ENCODE results near the gene TMEM203. TPM values are rescaled to one million over a fixed set of nuclear protein-coding genes. Genes with fewer than 3 reads are reported as not detected.

Gene TMEM203
- total RNA-seq, 1 donor from 2014 or later: 47.6 TPM

DNA sequence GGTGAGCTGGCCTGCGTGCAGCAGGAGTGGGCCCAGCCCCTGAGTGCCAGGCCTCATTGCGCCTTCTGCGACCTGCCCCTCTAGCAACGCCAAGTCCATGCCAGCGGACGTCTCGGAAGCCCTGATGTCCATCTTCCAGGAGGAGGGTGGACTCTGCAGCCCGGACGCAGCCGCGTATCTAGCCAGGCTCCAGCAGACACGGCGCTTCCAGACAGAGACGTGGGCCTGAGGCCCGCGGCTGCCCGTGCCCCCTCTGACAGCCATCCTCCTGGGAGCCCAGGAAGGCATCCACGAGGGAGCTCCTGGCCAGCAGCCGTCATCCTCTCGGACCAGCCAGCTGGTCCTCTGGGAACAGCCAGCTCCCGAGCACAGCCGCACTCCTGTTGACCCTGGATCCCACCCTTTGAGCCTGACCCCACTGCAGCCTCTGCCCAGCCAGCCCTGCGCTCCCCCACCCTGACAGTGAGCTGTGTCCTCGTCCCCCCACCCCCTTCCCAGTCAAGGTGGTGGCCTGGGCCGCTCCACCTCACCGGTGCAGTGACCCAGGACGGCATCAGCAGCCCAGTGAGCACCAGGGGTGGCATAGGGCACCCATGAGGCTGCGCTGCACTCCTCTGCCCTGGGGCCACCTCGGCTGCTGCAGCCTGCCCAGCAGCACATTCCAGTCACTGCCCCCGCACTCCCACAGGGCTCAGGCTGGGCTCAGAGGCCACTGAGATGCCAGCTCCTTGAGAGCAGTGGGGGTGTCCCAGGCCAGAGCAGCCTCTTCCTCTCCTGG lies 10.9 kb upstream of the TMEM203 start:
- Histone ChIP-seq H3K4me3 (no peak overlapping the region), H3K36me3 (peaks cover 15% of the 10 kb centered on the region), H3K27ac (replicated peaks) (no peak overlapping the region), H3K27me3 (ENCODE audit: low read depth) (no peaks in the 10 kb centered on the region), H3K4me1 (peaks cover 37% of the 10 kb centered on the region), H3K9me3 (replicated peaks) (no peaks in the 10 kb centered on the region)
- intact Hi-C loops (cut with micrococcal nuclease): no loop called here
- no peak for DNase-seq
- TF ChIP-seq, protein P1, sequence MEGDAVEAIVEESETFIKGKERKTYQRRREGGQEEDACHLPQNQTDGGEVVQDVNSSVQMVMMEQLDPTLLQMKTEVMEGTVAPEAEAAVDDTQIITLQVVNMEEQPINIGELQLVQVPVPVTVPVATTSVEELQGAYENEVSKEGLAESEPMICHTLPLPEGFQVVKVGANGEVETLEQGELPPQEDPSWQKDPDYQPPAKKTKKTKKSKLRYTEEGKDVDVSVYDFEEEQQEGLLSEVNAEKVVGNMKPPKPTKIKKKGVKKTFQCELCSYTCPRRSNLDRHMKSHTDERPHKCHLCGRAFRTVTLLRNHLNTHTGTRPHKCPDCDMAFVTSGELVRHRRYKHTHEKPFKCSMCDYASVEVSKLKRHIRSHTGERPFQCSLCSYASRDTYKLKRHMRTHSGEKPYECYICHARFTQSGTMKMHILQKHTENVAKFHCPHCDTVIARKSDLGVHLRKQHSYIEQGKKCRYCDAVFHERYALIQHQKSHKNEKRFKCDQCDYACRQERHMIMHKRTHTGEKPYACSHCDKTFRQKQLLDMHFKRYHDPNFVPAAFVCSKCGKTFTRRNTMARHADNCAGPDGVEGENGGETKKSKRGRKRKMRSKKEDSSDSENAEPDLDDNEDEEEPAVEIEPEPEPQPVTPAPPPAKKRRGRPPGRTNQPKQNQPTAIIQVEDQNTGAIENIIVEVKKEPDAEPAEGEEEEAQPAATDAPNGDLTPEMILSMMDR (IDR thresholded peaks at IDR 0.05; ENCODE audit: borderline replicate concordance): no peak

DNA sequence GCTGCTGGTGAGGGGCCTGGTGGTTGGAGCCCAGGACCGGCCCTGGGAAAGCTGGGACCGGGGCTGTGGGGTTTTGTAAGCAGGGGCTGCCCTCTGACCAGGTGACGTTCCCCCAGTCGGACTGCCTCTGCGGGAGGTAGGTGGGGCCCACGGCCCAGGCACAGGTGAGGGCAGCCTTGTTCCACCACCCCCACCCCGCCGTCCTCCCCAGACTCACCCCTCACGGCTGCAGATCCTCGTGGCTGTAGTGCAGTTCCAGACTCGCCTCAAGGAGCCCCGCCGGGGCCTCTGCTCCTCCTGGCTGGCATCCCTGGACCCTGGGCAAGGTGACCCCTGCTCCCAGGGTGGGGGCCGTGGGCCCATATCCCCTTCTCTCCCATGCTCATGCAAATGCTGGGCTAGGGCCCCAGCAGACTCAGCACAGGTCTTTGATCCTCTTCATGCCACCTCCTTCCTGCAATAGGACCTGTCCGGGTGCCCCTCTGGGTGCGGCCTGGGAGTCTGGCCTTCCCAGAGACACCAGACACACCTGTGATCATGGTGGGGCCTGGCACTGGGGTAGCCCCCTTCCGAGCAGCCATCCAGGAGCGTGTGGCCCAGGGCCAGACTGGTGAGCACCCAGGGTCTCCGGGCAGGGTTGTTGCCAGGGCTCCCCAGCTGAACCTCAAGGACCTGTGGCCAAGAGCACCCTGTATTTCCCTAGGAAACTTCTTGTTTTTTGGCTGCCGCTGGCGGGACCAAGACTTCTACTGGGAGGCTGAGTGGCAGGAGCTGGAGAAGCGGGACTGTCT lies 9.9 kb upstream of the TMEM203 start:
- peaks cover 15% of the 10 kb centered on the region for H3K36me3 ChIP-seq
- intact Hi-C loops (cut with micrococcal nuclease): no loop called here
- no peak for DNase-seq
- TF ChIP-seq, protein P1 (IDR thresholded peaks at IDR 0.05; ENCODE audit: borderline replicate concordance): no peak
- no peaks in the 10 kb centered on the region for H3K9me3 ChIP-seq (replicated peaks)
- H3K27ac ChIP-seq (replicated peaks): no peak overlapping the region
- H3K27me3 ChIP-seq (ENCODE audit: low read depth): no peaks in the 10 kb centered on the region
- H3K4me3 ChIP-seq: no peak overlapping the region
- H3K4me1 ChIP-seq: peaks cover 29% of the 10 kb centered on the region

GRCh38 chr9:137214620-137215019 lies 9.2 kb upstream of the TMEM203 start:
- no peaks in the 10 kb centered on the region for H3K9me3 ChIP-seq (replicated peaks)
- TF ChIP-seq, protein P1 (IDR thresholded peaks at IDR 0.05; ENCODE audit: borderline replicate concordance): no peak
- intact Hi-C loops (cut with micrococcal nuclease): no loop called here
- H3K27ac ChIP-seq (replicated peaks): no peak overlapping the region
- peaks cover 15% of the 10 kb centered on the region for H3K36me3 ChIP-seq
- H3K27me3 ChIP-seq (ENCODE audit: low read depth): no peaks in the 10 kb centered on the region
- H3K4me1 ChIP-seq: peaks cover 28% of the 10 kb centered on the region
- DNase-seq: no peak
- H3K4me3 ChIP-seq: no peak overlapping the region

DNA sequence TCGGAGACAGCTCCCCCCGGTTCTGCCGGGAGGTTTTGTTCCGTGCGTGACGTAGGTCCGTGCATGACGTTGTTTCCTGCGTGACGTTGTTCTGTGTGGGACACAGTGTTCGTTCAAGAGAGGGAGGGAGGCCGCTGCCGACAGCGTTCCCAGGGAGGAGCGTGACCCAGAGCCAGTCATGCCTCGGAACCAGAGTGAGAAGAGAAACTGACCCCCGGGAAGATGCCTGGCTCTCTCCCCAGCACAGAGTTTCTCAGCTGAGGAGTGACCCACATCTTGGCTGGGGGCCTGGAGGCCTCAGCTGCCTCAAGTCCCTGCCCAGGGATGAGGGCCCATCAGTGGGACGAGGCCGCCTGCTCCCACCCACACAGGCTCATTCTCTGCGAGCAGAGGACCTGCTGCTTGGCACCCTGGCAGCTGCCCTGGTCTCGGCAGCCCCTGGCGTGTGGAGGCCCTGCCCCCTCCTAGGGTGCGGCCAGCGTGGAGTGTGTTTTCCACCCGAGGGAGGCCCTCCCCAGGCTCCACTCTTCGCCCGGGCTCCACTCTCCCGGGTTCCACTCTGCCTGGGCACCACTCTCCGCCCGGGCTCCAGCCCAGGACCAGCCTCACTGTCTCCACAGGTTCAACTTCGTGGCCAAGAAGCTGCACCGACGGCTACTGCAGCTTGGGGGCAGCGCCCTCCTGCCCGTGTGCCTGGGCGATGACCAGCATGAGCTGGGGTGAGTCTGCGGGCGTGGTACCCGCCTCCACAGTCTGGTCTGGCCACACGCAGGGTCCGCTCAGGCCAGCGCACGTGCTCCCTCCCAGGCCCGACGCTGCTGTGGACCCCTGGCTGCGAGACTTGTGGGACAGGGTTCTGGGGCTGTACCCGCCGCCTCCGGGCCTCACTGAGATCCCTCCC lies 8.0 kb upstream of the TMEM203 start:
- peaks cover 15% of the 10 kb centered on the region for H3K36me3 ChIP-seq
- TF ChIP-seq, protein P1 (IDR thresholded peaks at IDR 0.05; ENCODE audit: borderline replicate concordance): no peak
- H3K27me3 ChIP-seq (ENCODE audit: low read depth): no peaks in the 10 kb centered on the region
- H3K27ac ChIP-seq (replicated peaks): no peak overlapping the region
- no peak overlapping the region for H3K4me3 ChIP-seq
- intact Hi-C loops (cut with micrococcal nuclease): no loop called here
- H3K9me3 ChIP-seq (replicated peaks): no peaks in the 10 kb centered on the region
- no peak for DNase-seq
- H3K4me1 ChIP-seq: peaks cover 19% of the 10 kb centered on the region

GRCh38 chr9:137212520-137212919 lies 7.1 kb upstream of the TMEM203 start:
- peaks cover 15% of the 10 kb centered on the region for H3K36me3 ChIP-seq
- peaks cover 10% of the 10 kb centered on the region for H3K4me1 ChIP-seq
- no peak overlapping the region for H3K4me3 ChIP-seq

More at GRCh38 chr9:137212520-137212919, 7.1 kb upstream of the TMEM203 start:
- intact Hi-C loops (cut with micrococcal nuclease): no loop called here
- no peak overlapping the region for H3K27ac ChIP-seq (replicated peaks)
- no peaks in the 10 kb centered on the region for H3K9me3 ChIP-seq (replicated peaks)
- DNase-seq: no peak
- TF ChIP-seq, protein P1 (IDR thresholded peaks at IDR 0.05; ENCODE audit: borderline replicate concordance): no peak
- no peaks in the 10 kb centered on the region for H3K27me3 ChIP-seq (ENCODE audit: low read depth)

Measured in left ventricle myocardium inferior (tissue), 1 donor.